HEK293 (cell line): ENCODE results near the gene PRKCE.

Source experiments
- CTCF ChIA-PET: fragments of 350-600 bp; formaldehyde crosslinking; extraction: SDS; loops from one replicate; lab custom pipeline; 2021; ENCODE audit warnings: antibody characterized with exemption; lab: Yijun Ruan, JAX
- POLR2A ChIA-PET: fragments of 300-600 bp; formaldehyde crosslinking; extraction: SDS; loops from one replicate; lab custom pipeline; 2020; ENCODE audit warnings: antibody characterized with exemption, inconsistent platforms; lab: Yijun Ruan, JAX
- H3K27ac ChIP-seq: fragments of 200-500 bp; sonication (Bioruptor generic); 2 replicates; pipeline ENCODE4 v1.5.1; 2014; ENCODE audit warnings: low read depth, low read length, control low read depth, inconsistent platforms; ENCODE audit errors: extremely low read depth
- H3K36me3 ChIP-seq, 2 experiments: fragments of 200-500 bp in 1 of 2; sonication (Bioruptor generic) in 1 of 2; 1 replicate in 1 of 2; 2 replicates in 1 of 2; pipeline ENCODE4 v1.5.1; 2014 to 2017; ENCODE audit warnings: inconsistent platforms in 2 of 2, low read length in 2 of 2; ENCODE audit not compliant: control insufficient read depth in 2 of 2, insufficient read depth in 1 of 2
- H3K4me1 ChIP-seq: fragments of 200-500 bp; sonication (Bioruptor generic); 2 replicates; pipeline ENCODE4 v1.5.1; 2014; ENCODE audit warnings: mild to moderate bottlenecking, low read length, inconsistent platforms; ENCODE audit not compliant: control insufficient read depth, insufficient read depth
- H3K4me3 ChIP-seq: 2 replicates; pipeline ENCODE4 v1.5.1; 2011; ENCODE audit warnings: low read depth, mild to moderate bottlenecking, control low read depth, low read length, moderate library complexity
- H3K9me3 ChIP-seq: fragments of 200-500 bp; sonication (Bioruptor generic); 2 replicates; pipeline ENCODE4 v1.5.1; 2014; ENCODE audit warnings: low read depth, low read length, inconsistent platforms; ENCODE audit not compliant: control insufficient read depth, insufficient read depth
- EGR2 ChIP-seq: fragments of 450-650 bp; formaldehyde crosslinking; IDR thresholded peaks from 2 replicates; pipeline ENCODE4 v1.5.1; 2016; ENCODE audit warnings: low read depth, missing biosample characterization, missing genetic modification characterization
- FEZF1 ChIP-seq: fragments of 450-650 bp; formaldehyde crosslinking; IDR thresholded peaks from 2 replicates; pipeline ENCODE4 v1.5.1; 2016; ENCODE audit warnings: missing biosample characterization, missing genetic modification characterization
- KLF10 ChIP-seq: fragments of 450-650 bp; IDR thresholded peaks from 2 replicates; pipeline ENCODE4 v1.5.1; 2018; ENCODE audit warnings: missing biosample characterization, mild to moderate bottlenecking, missing genetic modification characterization
- KLF16 ChIP-seq: fragments of 450-650 bp; formaldehyde crosslinking; IDR thresholded peaks from 2 replicates; pipeline ENCODE4 v1.5.1; 2017; ENCODE audit warnings: missing biosample characterization, missing genetic modification characterization
- PRDM10 ChIP-seq: fragments of 450-650 bp; formaldehyde crosslinking; IDR thresholded peaks from 2 replicates; pipeline ENCODE4 v1.5.1; 2016; ENCODE audit warnings: missing biosample characterization, missing genetic modification characterization
- ZBTB1 ChIP-seq: fragments of 450-650 bp; formaldehyde crosslinking; IDR thresholded peaks from 2 replicates; pipeline ENCODE4 v1.5.1; 2016; ENCODE audit warnings: missing biosample characterization, missing genetic modification characterization
- ZEB2 ChIP-seq: fragments of 450-650 bp; formaldehyde crosslinking; IDR thresholded peaks from 2 replicates; pipeline ENCODE4 v1.5.1; 2016; ENCODE audit warnings: missing biosample characterization, missing genetic modification characterization
- ZFHX2 ChIP-seq: fragments of 450-650 bp; formaldehyde crosslinking; conservative IDR thresholded peaks from 2 replicates; pipeline ENCODE4 v1.5.1; 2016; ENCODE audit warnings: missing biosample characterization, missing genetic modification characterization
- ZNF121 ChIP-seq: fragments of 450-650 bp; formaldehyde crosslinking; IDR thresholded peaks from 2 replicates; pipeline ENCODE4 v1.5.1; 2016; ENCODE audit warnings: missing biosample characterization, missing genetic modification characterization
- ZNF280C ChIP-seq: fragments of 450-650 bp; formaldehyde crosslinking; IDR thresholded peaks from 2 replicates; pipeline ENCODE4 v1.5.1; 2016; ENCODE audit warnings: missing biosample characterization, missing genetic modification characterization
- ZNF280D ChIP-seq: fragments of 450-650 bp; formaldehyde crosslinking; IDR thresholded peaks from 2 replicates; pipeline ENCODE4 v1.5.1; 2016; ENCODE audit warnings: missing biosample characterization, missing genetic modification characterization
- ZNF335 ChIP-seq: fragments of 450-650 bp; formaldehyde crosslinking; conservative IDR thresholded peaks from 2 replicates; pipeline ENCODE4 v1.5.1; 2016; ENCODE audit warnings: missing biosample characterization, missing genetic modification characterization
- ZNF362 ChIP-seq: fragments of 450-650 bp; formaldehyde crosslinking; IDR thresholded peaks from 2 replicates; pipeline ENCODE4 v1.5.1; 2016; ENCODE audit warnings: missing biosample characterization, missing genetic modification characterization
- ZNF416 ChIP-seq: fragments of 450-650 bp; formaldehyde crosslinking; IDR thresholded peaks from 2 replicates; pipeline ENCODE4 v1.5.1; 2016; ENCODE audit warnings: missing biosample characterization, missing genetic modification characterization
- ZNF510 ChIP-seq: fragments of 450-650 bp; formaldehyde crosslinking; IDR thresholded peaks from 2 replicates; pipeline ENCODE4 v1.5.1; 2018; ENCODE audit warnings: mild to moderate bottlenecking, missing genetic modification characterization, missing biosample characterization; ENCODE audit not compliant: insufficient replicate concordance
- ZNF514 ChIP-seq: fragments of 450-650 bp; formaldehyde crosslinking; IDR thresholded peaks from 2 replicates; pipeline ENCODE4 v1.5.1; 2016; ENCODE audit warnings: missing biosample characterization, missing genetic modification characterization
- ZNF791 ChIP-seq: fragments of 450-650 bp; formaldehyde crosslinking; IDR thresholded peaks from 2 replicates; pipeline ENCODE4 v1.5.1; 2016; ENCODE audit warnings: missing biosample characterization, missing genetic modification characterization

PRKCE gene

GRCh38 chr2:45964223-45964841 lies 312.9 kb downstream of the PRKCE start (continued):
- TF ChIP-seq ZNF510 (tag by site-specific recombination) (no peak), ZNF280D (tag by site-specific recombination) (no peak), ZBTB1 (no peak)
- TF ChIP-seq, all 188 proteins: peak for 13

GRCh38 chr2:45964906-45965305 lies 313.4 kb downstream of the PRKCE start:
- no peaks in the 10 kb centered on the region for H3K36me3 ChIP-seq
- POLR2A ChIA-PET = no interaction called here
- CTCF ChIA-PET = interaction anchor here (0.6 kb wide), 1 partner anchor 318 kb away, joined by 3 read pairs; no protein-coding TSS in a partner anchor
- H3K4me3 ChIP-seq = no peak overlapping the region
- no peaks in the 10 kb centered on the region for H3K9me3 ChIP-seq
- H3K4me1 ChIP-seq = peaks cover 23% of the 10 kb centered on the region
- TF ChIP-seq FEZF1 (tag by site-specific recombination) (no peak), PRDM10 (tag by site-specific recombination) (no peak)
- H3K27ac ChIP-seq = no peak overlapping the region

- CTCF ChIA-PET = no interaction called here
- POLR2A ChIA-PET = no interaction called here
Observed at GRCh38 chr2:45965871-45966498, 314.5 kb downstream of the PRKCE start.

More at GRCh38 chr2:45965871-45966498, 314.5 kb downstream of the PRKCE start:
- Histone ChIP-seq H3K4me3 (no peak overlapping the region), H3K27ac (no peak overlapping the region), H3K36me3 (no peaks in the 10 kb centered on the region), H3K4me1 (peaks cover 14% of the 10 kb centered on the region), H3K9me3 (no peaks in the 10 kb centered on the region)
- no peak for TF ChIP-seq KLF16 (tag by site-specific recombination)
- no peak for TF ChIP-seq ZNF335 (tag by site-specific recombination)
- no peak for TF ChIP-seq ZNF416 (tag by site-specific recombination)
- TF ChIP-seq ZFHX2 = 0 out of 2 replicates have a peak, but pooled peaks have one; percentile 11
- no peak for TF ChIP-seq ZNF280D (tag by site-specific recombination)
- TF ChIP-seq KLF10 (tag by site-specific recombination) = no peak
- no peak for TF ChIP-seq ZBTB1
- TF ChIP-seq ZNF280C = no peak
- TF ChIP-seq ZEB2 = no peak
- TF ChIP-seq ZNF121 (tag by site-specific recombination) = no peak
- no peak for TF ChIP-seq ZNF514 (tag by site-specific recombination)
- TF ChIP-seq ZNF791 (tag by site-specific recombination) = no peak
- TF ChIP-seq EGR2 (tag by site-specific recombination) = 0 out of 2 replicates have a peak, but pooled peaks have one; percentile 6
- TF ChIP-seq ZNF362 = no peak
